GM10248 (cell line): ENCODE data around the gene TBX1.

Source experiments
- CTCF ChIA-PET: fragments of 300-600 bp; sonication (Branson Sonifier 250); formaldehyde crosslinking; extraction: SDS; loops from one replicate; lab custom pipeline; 2021; ENCODE audit warnings: antibody characterized with exemption; lab: Yijun Ruan, JAX
- POLR2A ChIA-PET: fragments of 350-650 bp; sonication (Branson Sonifier 250); formaldehyde crosslinking; extraction: SDS; loops from one replicate; lab custom pipeline; 2020; ENCODE audit warnings: antibody characterized with exemption; lab: Yijun Ruan, JAX
- DNase-seq: peaks from one replicate; pipeline ENCODE4 v3.0.0; 2012; ENCODE audit errors: extremely low spot score
- CTCF ChIP-seq: IDR thresholded peaks from 2 replicates; pipeline ENCODE4 v1.5.1; 2012; ENCODE audit warnings: mild to moderate bottlenecking, low read depth; ENCODE audit errors: extremely low read depth, missing control alignments, control extremely low read depth

TBX1 gene

GRCh38 chr22:19716041-19716828 is 44.3 kb upstream of the TBX1 start:
- CTCF ChIA-PET = interaction anchor here (0.9 to 2.6 kb wide), 2 partner anchors 15 to 37 kb away, joined by 3 to 16 read pairs; no protein-coding TSS in a partner anchor
- POLR2A ChIA-PET = no interaction called here

GRCh38 chr22:19716829-19717105 is 43.8 kb upstream of the TBX1 start:
- ChIA-PET POLR2A (interaction anchor here (0.5 kb wide), 1 partner anchor 1995 kb away, joined by 3 read pairs; no protein-coding TSS in a partner anchor), CTCF (interaction anchor here (0.9 to 2.6 kb wide), 3 partner anchors 14 to 193 kb away, joined by 3 to 16 read pairs (median 5); no protein-coding TSS in a partner anchor)
- TF ChIP-seq CTCF = no peak
- DNase-seq = no peak

More at GRCh38 chr22:19716041-19716828, 44.3 kb upstream of the TBX1 start:
- DNase-seq = no peak
- TF ChIP-seq CTCF = no peak

- CTCF ChIA-PET = interaction anchor here (0.9 to 2.6 kb wide), 3 partner anchors 14 to 193 kb away, joined by 3 to 16 read pairs (median 5); no protein-coding TSS in a partner anchor
- TF ChIP-seq CTCF = no peak
- POLR2A ChIA-PET = interaction anchor here (0.5 kb wide), 1 partner anchor 1995 kb away, joined by 3 read pairs; no protein-coding TSS in a partner anchor
- no peak for DNase-seq
Measured at GRCh38 chr22:19717181-19717580, 43.4 kb upstream of the TBX1 start.

- TF ChIP-seq CTCF = peak; percentile 89
- ChIA-PET CTCF (interaction anchor here (1.0 to 3.9 kb wide), 4 partner anchors 12 to 192 kb away, joined by 3 to 20 read pairs (median 10); no protein-coding TSS in a partner anchor), POLR2A (no interaction called here)
- peak; percentile 92 for DNase-seq
Measured at GRCh38 chr22:19717691-19718455, 42.7 kb upstream of the TBX1 start.

- ChIA-PET POLR2A (no interaction called here), CTCF (interaction anchor here (1.0 to 3.9 kb wide), 2 partner anchors 12 to 27 kb away, joined by 3 to 20 read pairs; no protein-coding TSS in a partner anchor)
- TF ChIP-seq CTCF = no peak
- DNase-seq = no peak
Measured at GRCh38 chr22:19718456-19719049, 42.0 kb upstream of the TBX1 start.

- TF ChIP-seq CTCF = no peak
- ChIA-PET CTCF (interaction anchor here (1.0 to 3.9 kb wide), 3 partner anchors 11 to 27 kb away, joined by 3 to 20 read pairs (median 4); no protein-coding TSS in a partner anchor), POLR2A (no interaction called here)
- no peak for DNase-seq
Measured at GRCh38 chr22:19719050-19719482, 41.5 kb upstream of the TBX1 start.
